K562 (cell line): ENCODE data around the gene GNAS-AS1. TPM values are rescaled to one million over a fixed set of nuclear protein-coding genes. Genes with fewer than 3 reads are reported as not detected.

ENCODE experiments used
- CC2D1A ChIP-seq: fragments of 450-650 bp; IDR thresholded peaks from 2 replicates; pipeline ENCODE4 v1.6.1; 2017; ENCODE audit warnings: mild to moderate bottlenecking
- CREB3L1 ChIP-seq: fragments of 450-650 bp; IDR thresholded peaks from 2 replicates; pipeline ENCODE4 v1.6.1; 2014; ENCODE audit warnings: low read depth, mild to moderate bottlenecking, moderate library complexity, borderline replicate concordance
- CTBP1 ChIP-seq: fragments of 450-650 bp; IDR thresholded peaks from 2 replicates; pipeline ENCODE4 v1.6.1; 2016; ENCODE audit warnings: borderline replicate concordance
- ETS1 ChIP-seq: conservative IDR thresholded peaks from 2 replicates; pipeline ENCODE4 v1.6.1; 2011; ENCODE audit warnings: low read depth, mild to moderate bottlenecking, low read length; ENCODE audit not compliant: control insufficient read depth
- GABPB2 ChIP-seq: fragments of 250-450 bp; sonication (Bioruptor Pico); conservative IDR thresholded peaks from 2 replicates; pipeline ENCODE4 v1.5.1; 2021; ENCODE audit warnings: mild to moderate bottlenecking
- HCFC1 ChIP-seq: IDR thresholded peaks from 2 replicates; pipeline ENCODE4 v1.6.1; 2012; ENCODE audit warnings: low read depth, low read length, improper control_type of control experiment
- HNRNPL ChIP-seq: fragments of 200-400 bp; formaldehyde crosslinking; IDR thresholded peaks from 2 replicates; pipeline ENCODE4 v1.6.1; 2017; ENCODE audit warnings: low read depth, mild to moderate bottlenecking, low read length
- KLF10 ChIP-seq: fragments of 250-450 bp; sonication (Bioruptor Pico); IDR thresholded peaks from 2 replicates; pipeline ENCODE4 v1.6.1; 2021; ENCODE audit warnings: matching md5 sums
- LCOR ChIP-seq: sonication (generic); formaldehyde crosslinking; IDR thresholded peaks from 2 replicates; pipeline ENCODE4 v1.8.0; 2022; ENCODE audit warnings: mild to moderate bottlenecking, missing genetic modification reagents
- LEF1 ChIP-seq: fragments of 450-650 bp; IDR thresholded peaks from 2 replicates; pipeline ENCODE4 v1.6.1; 2016; ENCODE audit warnings: mild to moderate bottlenecking
- NCOR1 ChIP-seq: fragments of 450-650 bp; IDR thresholded peaks from 2 replicates; pipeline ENCODE4 v1.6.1; 2016; ENCODE audit warnings: mild to moderate bottlenecking, moderate library complexity
- OTX1 ChIP-seq: fragments of 450-650 bp; formaldehyde crosslinking; IDR thresholded peaks from 2 replicates; pipeline ENCODE4 v1.4.0; 2022; ENCODE audit warnings: mild to moderate bottlenecking
- SIN3A ChIP-seq, 2 experiments: fragments of 150-350 bp in 1 of 2; IDR thresholded peaks; 2 replicates each; pipeline ENCODE4 v1.6.1; 2011 to 2016; ENCODE audit warnings: borderline replicate concordance in 2 of 2, low read depth in 2 of 2, low read length in 2 of 2, mild to moderate bottlenecking in 2 of 2, moderate library complexity in 2 of 2; ENCODE audit not compliant: control insufficient read depth in 1 of 2
- SOX6 ChIP-seq: fragments of 450-650 bp; IDR thresholded peaks from 2 replicates; pipeline ENCODE4 v1.6.1; 2014; ENCODE audit warnings: mild to moderate bottlenecking
- SPI1 ChIP-seq: IDR thresholded peaks from 2 replicates; pipeline ENCODE4 v1.6.1; 2011; ENCODE audit warnings: low read depth, low read length, control low read depth, borderline replicate concordance
- SRSF3 ChIP-seq: fragments of 200-400 bp; formaldehyde crosslinking; IDR thresholded peaks from 2 replicates; pipeline ENCODE4 v1.6.1; 2016; ENCODE audit warnings: mild to moderate bottlenecking, low read length, moderate library complexity; ENCODE audit not compliant: insufficient read depth
- TCF15 ChIP-seq: fragments of 250-450 bp; sonication (Bioruptor Pico); IDR thresholded peaks from 2 replicates; pipeline ENCODE4 v1.8.0; 2022; ENCODE audit warnings: moderate library complexity, mild to moderate bottlenecking, inconsistent platforms
- TCF3 ChIP-seq: sonication (generic); formaldehyde crosslinking; IDR thresholded peaks from 2 replicates; pipeline ENCODE4 v1.4.0; 2020; ENCODE audit warnings: mild to moderate bottlenecking, missing genetic modification reagents
- THRAP3 ChIP-seq: fragments of 450-650 bp; IDR thresholded peaks from 2 replicates; pipeline ENCODE4 v1.6.1; 2016; ENCODE audit warnings: mild to moderate bottlenecking, inconsistent platforms, borderline replicate concordance
- VEZF1 ChIP-seq: fragments of 200-800 bp; sonication (Bioruptor generic); IDR thresholded peaks from 2 replicates; pipeline ENCODE4 v1.6.1; 2017; ENCODE audit warnings: missing genetic modification characterization, missing compliant biosample characterization
- XRCC5 ChIP-seq: fragments of 200-400 bp; formaldehyde crosslinking; IDR thresholded peaks from 2 replicates; pipeline ENCODE4 v1.6.1; 2017; ENCODE audit warnings: low read depth, mild to moderate bottlenecking, low read length
- ZC3H8 ChIP-seq: fragments of 450-650 bp; IDR thresholded peaks from 2 replicates; pipeline ENCODE4 v1.6.1; 2017
- ZFP30 ChIP-seq: fragments of 250-450 bp; sonication (Bioruptor Pico); IDR thresholded peaks from 2 replicates; pipeline ENCODE4 v1.8.0; 2022; ENCODE audit warnings: moderate library complexity, mild to moderate bottlenecking, inconsistent platforms, borderline replicate concordance
- ZNF124 ChIP-seq: sonication (generic); formaldehyde crosslinking; IDR thresholded peaks from 2 replicates; pipeline ENCODE4 v1.8.1; 2022; ENCODE audit warnings: missing genetic modification reagents
- ZNF764 ChIP-seq: fragments of 250-450 bp; sonication (Bioruptor Pico); IDR thresholded peaks from 2 replicates; pipeline ENCODE4 v1.4.0; 2020; ENCODE audit warnings: low read depth, mild to moderate bottlenecking, moderate library complexity
- ZNF778 ChIP-seq: fragments of 450-650 bp; formaldehyde crosslinking; IDR thresholded peaks from 2 replicates; pipeline ENCODE4 v1.4.0; 2020; ENCODE audit warnings: mild to moderate bottlenecking, moderate library complexity
- polyA plus RNA-seq, 8 experiments: library from polyadenylated mRNA; depleted of rRNA in 4 of 8; stranded (reverse) in 5 of 8; unstranded in 3 of 8; fragments of >200 nt; fragmentation: Nextera tagmentation in 2 of 8; fragmentation: Illumina TruSeq in 1 of 8; extraction: Ambion mirVana in 2 of 8; extraction: Trizol in 1 of 8; gene quantifications; 2 replicates each; pipeline versions ENCODE4 v1.2.1 to v1.2.3, GENCODE V29; 2011 to 2014; ENCODE audit warnings: inconsistent platforms in 1 of 8, missing spikeins in 1 of 8
- total RNA-seq, 7 experiments: library from RNA; depleted of rRNA in 6 of 7; stranded (reverse); fragments of >200 nt in 6 of 7; fragmentation: Illumina TruSeq in 2 of 7; extraction: Trizol in 2 of 7; gene quantifications; 2 replicates each; pipeline versions ENCODE4 v1.2.1 to v1.2.3, GENCODE V29; 2011 to 2021; ENCODE audit warnings: low replicate concordance in 1 of 7

The GNAS-AS1 gene
- total and polyA plus RNA-seq, 9 of the 15 experiments (the other 6 are each of a cell fraction or from before 2014, with no cell fraction given) = 0.04 to 2.5 (median 0.25) TPM

- no peak for TF ChIP-seq SIN3A (IDR thresholded peaks at IDR 0.05; ENCODE audit: borderline replicate concordance in 2 of 2, control insufficient read depth in 1 of 2, low read depth in 2 of 2, low read length in 2 of 2)
- TF ChIP-seq LEF1 = no peak
- no peak for TF ChIP-seq ZC3H8
- TF ChIP-seq TCF3 (CRISPR knock-in tag) = no peak
- TF ChIP-seq CTBP1 = no peak
- TF ChIP-seq CC2D1A = peak; percentile 70
- no peak for TF ChIP-seq OTX1 (CRISPR knock-in tag)
- TF ChIP-seq ZFP30 (CRISPR knock-in tag) = no peak
- no peak for TF ChIP-seq LCOR (CRISPR knock-in tag)
- TF ChIP-seq TCF15 (CRISPR knock-in tag) = no peak
- TF ChIP-seq KLF10 (CRISPR knock-in tag) = no peak
- peak; percentile 39; the same call in 1 of the 2 replicates for TF ChIP-seq VEZF1 (CRISPR knock-in tag)
- TF ChIP-seq XRCC5 = no peak
- no peak for TF ChIP-seq ZNF778
- no peak for TF ChIP-seq HCFC1
- no peak for TF ChIP-seq HNRNPL
- no peak for TF ChIP-seq SPI1
- TF ChIP-seq SOX6 = no peak
- TF ChIP-seq SRSF3 = no peak
- TF ChIP-seq CREB3L1 = no peak
- TF ChIP-seq ETS1 = no peak
- TF ChIP-seq ZNF764 = no peak
- TF ChIP-seq THRAP3 = no peak
- no peak for TF ChIP-seq ZNF124
- no peak for TF ChIP-seq NCOR1
- TF ChIP-seq GABPB2 (CRISPR knock-in tag) = no peak
Observed at GRCh38 chr20:58870293-58871014, 19.8 kb upstream of the GNAS-AS1 start (continued).
